Brain microvascular endothelial cell (primary cell): ENCODE data around the gene SOD3.

Experiments used
- DNase-seq: peaks from one replicate; pipeline ENCODE4 v3.0.0-alpha.2; 2020
- H3K27ac ChIP-seq: fragments of 250-450 bp; sonication (Bioruptor Pico); 2 replicates; pipeline ENCODE4 v1.5.1; 2020; ENCODE audit warnings: mild to moderate bottlenecking, moderate library complexity
- H3K27me3 ChIP-seq: fragments of 250-450 bp; sonication (Bioruptor Pico); replicated peaks from 2 replicates; pipeline ENCODE4 v1.5.1; 2020; ENCODE audit warnings: mild to moderate bottlenecking
- H3K36me3 ChIP-seq: fragments of 250-450 bp; sonication (Bioruptor Pico); replicated peaks from 2 replicates; pipeline ENCODE4 v1.5.1; 2020; ENCODE audit warnings: mild to moderate bottlenecking
- H3K4me3 ChIP-seq: 2 replicates; pipeline ENCODE4 v1.5.1; 2011; ENCODE audit warnings: low read depth, mild to moderate bottlenecking, control low read depth, low read length, moderate library complexity
- CTCF ChIP-seq: IDR thresholded peaks from 2 replicates; pipeline ENCODE4 v1.5.1; 2011; ENCODE audit warnings: low read depth, mild to moderate bottlenecking, moderate library complexity, low read length, control low read depth, inconsistent platforms; ENCODE audit errors: missing control alignments
- in situ Hi-C: cut with HindIII; loops from 2 replicates; pipeline ENCODE4 v1.10.0; 2017; ENCODE audit warnings: low sequenced_read_pairs, low pct_ligation_motif_present

Gene SOD3

GRCh38 chr4:24751926-24752539 is 43.3 kb upstream of the SOD3 start:
- DNase-seq: no peak
- in situ Hi-C loops: no loop called here
- no peak overlapping the region for H3K27ac ChIP-seq

GRCh38 chr4:24753519-24753918 is 41.9 kb upstream of the SOD3 start:
- in situ Hi-C loops: no loop called here
- H3K36me3 ChIP-seq: no peaks in the 10 kb centered on the region

More at GRCh38 chr4:24751926-24752539, 43.3 kb upstream of the SOD3 start:
- TF ChIP-seq CTCF: no peak
- Histone ChIP-seq H3K4me3 (no peak overlapping the region), H3K27me3 (no peaks in the 10 kb centered on the region), H3K36me3 (no peaks in the 10 kb centered on the region)

GRCh38 chr4:24754571-24754970 is 40.8 kb upstream of the SOD3 start:
- Histone ChIP-seq H3K36me3 (no peaks in the 10 kb centered on the region), H3K4me3 (no peak overlapping the region), H3K27ac (no peak overlapping the region), H3K27me3 (no peaks in the 10 kb centered on the region)
- in situ Hi-C loops: no loop called here
- no peak for TF ChIP-seq CTCF
- no peak for DNase-seq

More at GRCh38 chr4:24753519-24753918, 41.9 kb upstream of the SOD3 start:
- Histone ChIP-seq H3K27me3 (no peaks in the 10 kb centered on the region), H3K4me3 (no peak overlapping the region), H3K27ac (no peak overlapping the region)
- DNase-seq: peak; percentile 36
- no peak for TF ChIP-seq CTCF

- in situ Hi-C loops: no loop called here
- Histone ChIP-seq H3K36me3 (no peaks in the 10 kb centered on the region), H3K4me3 (no peak overlapping the region), H3K27me3 (no peaks in the 10 kb centered on the region), H3K27ac (peak overlapping the region; percentile 19)
- no peak for TF ChIP-seq CTCF
- peak; percentile 53 for DNase-seq
These were observed 31.6 kb upstream of the SOD3 start for GRCh38 chr4:24763631-24764297.

GRCh38 chr4:24764345-24764744 is 31.0 kb upstream of the SOD3 start:
- H3K4me3 ChIP-seq: no peak overlapping the region
- in situ Hi-C loops: no loop called here
- H3K27ac ChIP-seq: no peak overlapping the region
- H3K27me3 ChIP-seq: no peaks in the 10 kb centered on the region
- no peaks in the 10 kb centered on the region for H3K36me3 ChIP-seq
- no peak for DNase-seq
- no peak for TF ChIP-seq CTCF

GRCh38 chr4:24765376-24765988 is 29.9 kb upstream of the SOD3 start:
- TF ChIP-seq CTCF: no peak
- Histone ChIP-seq H3K27ac (no peak overlapping the region), H3K36me3 (no peaks in the 10 kb centered on the region), H3K27me3 (no peaks in the 10 kb centered on the region), H3K4me3 (no peak overlapping the region)
- DNase-seq: no peak
- in situ Hi-C loops: no loop called here
